Measurements from ENCODE around the gene ACTR3.

ACTR3 gene

GRCh38 chr2:113906647-113907046 is 16.8 kb downstream of the ACTR3 start:
- no peak overlapping the region for H3K4me3 ChIP-seq (ENCODE audit: extremely low read depth, insufficient read depth, low read length, poor library complexity, severe bottlenecking)
- 83% methylated on average over 1 of the region's 1 CpG; no CpG with 5 or more reads in 1 of the 2 experiments for WGBS, 2 experiments (ENCODE audit: insufficient coverage in 2 of 2)
- peaks cover 23% of the 10 kb centered on the region for H3K36me3 ChIP-seq (ENCODE audit: control insufficient read depth, insufficient read depth, low read length)
- H3K27ac ChIP-seq (ENCODE audit: low read depth, low read length, severe bottlenecking): no peak overlapping the region
- H3K9me3 ChIP-seq (ENCODE audit: control insufficient read depth, low read length): peaks cover 11% of the 10 kb centered on the region
- no peaks in the 10 kb centered on the region for H3K4me1 ChIP-seq (ENCODE audit: control insufficient read depth, insufficient read depth, low read length, poor library complexity, severe bottlenecking)

- H3K27ac ChIP-seq (ENCODE audit: low read depth, low read length, severe bottlenecking): no peak overlapping the region
- H3K36me3 ChIP-seq (ENCODE audit: control insufficient read depth, insufficient read depth, low read length): peaks cover 23% of the 10 kb centered on the region
- no peaks in the 10 kb centered on the region for H3K4me1 ChIP-seq (ENCODE audit: control insufficient read depth, insufficient read depth, low read length, poor library complexity, severe bottlenecking)
- no CpG with 5 or more reads among the region's 2 CpGs for WGBS, 2 experiments (ENCODE audit: insufficient coverage in 2 of 2)
- peaks cover 11% of the 10 kb centered on the region for H3K9me3 ChIP-seq (ENCODE audit: control insufficient read depth, low read length)
- no peak overlapping the region for H3K4me3 ChIP-seq (ENCODE audit: extremely low read depth, insufficient read depth, low read length, poor library complexity, severe bottlenecking)
Measured at GRCh38 chr2:113907297-113907696, 17.4 kb downstream of the ACTR3 start.

- H3K36me3 ChIP-seq (ENCODE audit: control insufficient read depth, insufficient read depth, low read length): peaks cover 29% of the 10 kb centered on the region
- H3K4me1 ChIP-seq (ENCODE audit: control insufficient read depth, insufficient read depth, low read length, poor library complexity, severe bottlenecking): no peaks in the 10 kb centered on the region
- no peak overlapping the region for H3K4me3 ChIP-seq (ENCODE audit: extremely low read depth, insufficient read depth, low read length, poor library complexity, severe bottlenecking)
- H3K27ac ChIP-seq (ENCODE audit: low read depth, low read length, severe bottlenecking): no peak overlapping the region
- peaks cover 11% of the 10 kb centered on the region for H3K9me3 ChIP-seq (ENCODE audit: control insufficient read depth, low read length)
- 83% methylated on average over 1 of the region's 5 CpGs; no CpG with 5 or more reads in 1 of the 2 experiments for WGBS, 2 experiments (ENCODE audit: insufficient coverage in 2 of 2)
Measured at GRCh38 chr2:113910110-113910717, 20.3 kb downstream of the ACTR3 start.

- Histone ChIP-seq H3K9me3 (ENCODE audit: control insufficient read depth, low read length) (peaks cover 7% of the 10 kb centered on the region), H3K4me3 (ENCODE audit: extremely low read depth, insufficient read depth, low read length, poor library complexity, severe bottlenecking) (no peak overlapping the region), H3K36me3 (ENCODE audit: control insufficient read depth, insufficient read depth, low read length) (peaks cover 30% of the 10 kb centered on the region), H3K27ac (ENCODE audit: low read depth, low read length, severe bottlenecking) (no peak overlapping the region), H3K4me1 (ENCODE audit: control insufficient read depth, insufficient read depth, low read length, poor library complexity, severe bottlenecking) (no peaks in the 10 kb centered on the region)
- no CpG with 5 or more reads among the region's 6 CpGs for WGBS, 2 experiments (ENCODE audit: insufficient coverage in 2 of 2)
Measured at GRCh38 chr2:113910967-113911678, 21.2 kb downstream of the ACTR3 start.

GRCh38 chr2:113915082-113915819 is 25.4 kb downstream of the ACTR3 start:
- 86 to 98% methylated on average over 6 to 7 of the region's 10 CpGs for WGBS, 2 experiments (ENCODE audit: insufficient coverage in 2 of 2)
- Histone ChIP-seq H3K4me1 (ENCODE audit: control insufficient read depth, insufficient read depth, low read length, poor library complexity, severe bottlenecking) (no peaks in the 10 kb centered on the region), H3K27ac (ENCODE audit: low read depth, low read length, severe bottlenecking) (no peak overlapping the region), H3K9me3 (ENCODE audit: control insufficient read depth, low read length) (no peaks in the 10 kb centered on the region), H3K4me3 (ENCODE audit: extremely low read depth, insufficient read depth, low read length, poor library complexity, severe bottlenecking) (no peak overlapping the region), H3K36me3 (ENCODE audit: control insufficient read depth, insufficient read depth, low read length) (peaks cover 59% of the 10 kb centered on the region)

GRCh38 chr2:113918229-113918628 is 28.3 kb downstream of the ACTR3 start:
- Histone ChIP-seq H3K27ac (ENCODE audit: low read depth, low read length, severe bottlenecking) (no peak overlapping the region), H3K36me3 (ENCODE audit: control insufficient read depth, insufficient read depth, low read length) (peaks cover 74% of the 10 kb centered on the region), H3K4me3 (ENCODE audit: extremely low read depth, insufficient read depth, low read length, poor library complexity, severe bottlenecking) (no peak overlapping the region), H3K4me1 (ENCODE audit: control insufficient read depth, insufficient read depth, low read length, poor library complexity, severe bottlenecking) (no peaks in the 10 kb centered on the region), H3K9me3 (ENCODE audit: control insufficient read depth, low read length) (no peaks in the 10 kb centered on the region)
- no CpG with 5 or more reads among the region's 1 CpG for WGBS, 2 experiments (ENCODE audit: insufficient coverage in 2 of 2)

- H3K4me1 ChIP-seq (ENCODE audit: control insufficient read depth, insufficient read depth, low read length, poor library complexity, severe bottlenecking): no peaks in the 10 kb centered on the region
- H3K4me3 ChIP-seq (ENCODE audit: extremely low read depth, insufficient read depth, low read length, poor library complexity, severe bottlenecking): no peak overlapping the region
- peaks cover 70% of the 10 kb centered on the region for H3K36me3 ChIP-seq (ENCODE audit: control insufficient read depth, insufficient read depth, low read length)
- H3K9me3 ChIP-seq (ENCODE audit: control insufficient read depth, low read length): no peaks in the 10 kb centered on the region
- no peak overlapping the region for H3K27ac ChIP-seq (ENCODE audit: low read depth, low read length, severe bottlenecking)
- 100% methylated on average over 1 of the region's 3 CpGs; no CpG with 5 or more reads in 1 of the 2 experiments for WGBS, 2 experiments (ENCODE audit: insufficient coverage in 2 of 2)
Measured at GRCh38 chr2:113920996-113921395, 31.1 kb downstream of the ACTR3 start.

- 96 to 98% methylated on average over 6 of the region's 6 CpGs for WGBS, 2 experiments (ENCODE audit: insufficient coverage in 2 of 2)
- Histone ChIP-seq H3K27ac (ENCODE audit: low read depth, low read length, severe bottlenecking) (no peak overlapping the region), H3K4me3 (ENCODE audit: extremely low read depth, insufficient read depth, low read length, poor library complexity, severe bottlenecking) (no peak overlapping the region), H3K4me1 (ENCODE audit: control insufficient read depth, insufficient read depth, low read length, poor library complexity, severe bottlenecking) (no peaks in the 10 kb centered on the region), H3K36me3 (ENCODE audit: control insufficient read depth, insufficient read depth, low read length) (peaks cover 69% of the 10 kb centered on the region), H3K9me3 (ENCODE audit: control insufficient read depth, low read length) (no peaks in the 10 kb centered on the region)
Measured at GRCh38 chr2:113922335-113922734, 32.4 kb downstream of the ACTR3 start.

- Histone ChIP-seq H3K9me3 (ENCODE audit: control insufficient read depth, low read length) (no peaks in the 10 kb centered on the region), H3K4me1 (ENCODE audit: control insufficient read depth, insufficient read depth, low read length, poor library complexity, severe bottlenecking) (no peaks in the 10 kb centered on the region), H3K36me3 (ENCODE audit: control insufficient read depth, insufficient read depth, low read length) (peaks cover 64% of the 10 kb centered on the region), H3K27ac (ENCODE audit: low read depth, low read length, severe bottlenecking) (no peak overlapping the region), H3K4me3 (ENCODE audit: extremely low read depth, insufficient read depth, low read length, poor library complexity, severe bottlenecking) (no peak overlapping the region)
- WGBS, 2 experiments (ENCODE audit: insufficient coverage in 2 of 2): 81 to 90% methylated on average over 2 to 3 of the region's 3 CpGs
Measured at GRCh38 chr2:113922784-113923183, 32.9 kb downstream of the ACTR3 start.

GRCh38 chr2:113925884-113926283 is 36.0 kb downstream of the ACTR3 start:
- H3K36me3 ChIP-seq (ENCODE audit: control insufficient read depth, insufficient read depth, low read length): peaks cover 67% of the 10 kb centered on the region
- 93 to 100% methylated on average over 2 to 3 of the region's 6 CpGs for WGBS, 2 experiments (ENCODE audit: insufficient coverage in 2 of 2)

More at GRCh38 chr2:113925884-113926283, 36.0 kb downstream of the ACTR3 start:
- H3K4me3 ChIP-seq (ENCODE audit: extremely low read depth, insufficient read depth, low read length, poor library complexity, severe bottlenecking): no peak overlapping the region
- no peak overlapping the region for H3K27ac ChIP-seq (ENCODE audit: low read depth, low read length, severe bottlenecking)
- no peaks in the 10 kb centered on the region for H3K4me1 ChIP-seq (ENCODE audit: control insufficient read depth, insufficient read depth, low read length, poor library complexity, severe bottlenecking)
- H3K9me3 ChIP-seq (ENCODE audit: control insufficient read depth, low read length): no peaks in the 10 kb centered on the region

Measured in mesodermal cell (in vitro differentiated cells).